ENCODE results near the gene TCF7. TPM values are rescaled to one million over a fixed set of nuclear protein-coding genes. Genes with fewer than 3 reads are reported as not detected.
A peak's percentile ranks its signal among the peaks of the same experiment; 100 is the strongest.

The TCF7 gene
- total and polyA plus RNA-seq, 2 of the 13 experiments (the other 11 are each of a cell fraction or from before 2014, with no cell fraction given) = 6.3 to 6.8 TPM

DNA sequence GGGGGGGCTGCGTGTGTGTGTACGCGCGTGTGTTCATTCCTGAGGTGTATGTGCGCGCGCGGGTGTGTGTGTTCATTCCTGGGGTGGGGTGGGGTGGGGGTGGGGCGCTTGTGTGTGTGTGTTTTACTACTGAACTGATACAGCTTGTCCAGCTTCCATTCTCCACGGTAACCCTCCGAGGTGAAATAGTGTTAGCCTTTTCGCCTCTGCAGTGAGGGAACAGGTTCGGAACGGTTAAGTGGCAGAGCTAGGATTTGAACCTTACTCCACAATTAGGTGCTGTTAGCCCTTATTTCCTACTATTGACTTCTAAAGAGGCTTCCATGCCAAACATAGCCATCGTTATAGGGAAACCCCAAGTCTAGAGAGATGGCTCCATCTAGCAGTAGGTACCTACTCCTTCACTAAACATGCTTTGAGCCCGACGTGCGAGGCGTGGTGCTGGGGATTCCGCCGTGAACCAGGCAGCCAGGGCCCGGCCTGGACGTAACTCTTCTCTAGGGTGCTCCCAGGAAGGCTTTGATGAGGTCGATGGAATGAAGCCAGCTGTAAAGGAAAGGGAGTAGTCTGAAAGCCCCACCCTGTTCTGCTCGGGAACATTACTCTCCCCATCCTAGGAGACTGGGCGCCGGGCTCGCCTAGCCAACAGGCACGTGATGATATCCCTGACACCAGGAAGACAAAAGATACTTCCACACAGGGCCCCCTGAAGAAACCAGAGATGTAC is 63.1 kb downstream of the TCF7 start (continued):
- no peak for TF ChIP-seq ATF6 (CRISPR knock-in tag; conservative IDR thresholded peaks at IDR 0.05)
- TF ChIP-seq ARNT2 (CRISPR knock-in tag; IDR thresholded peaks at IDR 0.05; ENCODE audit: low read depth) = peak; percentile 64; the same call in 1 of the 2 replicates
- no peak for TF ChIP-seq MTA3 (CRISPR knock-in tag; IDR thresholded peaks at IDR 0.05)
- 0 out of 2 replicates have a peak, but pooled peaks have one; percentile 13 for TF ChIP-seq ZGPAT (CRISPR knock-in tag; IDR thresholded peaks at IDR 0.05)
- TF ChIP-seq CREB1 (IDR thresholded peaks at IDR 0.05) = no peak
- TF ChIP-seq CREB1 (CRISPR knock-in tag; IDR thresholded peaks at IDR 0.05) = no peak
- TF ChIP-seq DMAP1 (CRISPR knock-in tag; IDR thresholded peaks at IDR 0.05) = 0 out of 2 replicates have a peak, but pooled peaks have one; percentile 45
- no peak for TF ChIP-seq ZNF747 (CRISPR knock-in tag; IDR thresholded peaks at IDR 0.05; ENCODE audit: borderline replicate concordance)
- no peak for TF ChIP-seq ETV6 (CRISPR knock-in tag; conservative IDR thresholded peaks at IDR 0.05)
- peak; percentile 34; the same call in 1 of the 2 replicates for TF ChIP-seq KDM2A (CRISPR knock-in tag; IDR thresholded peaks at IDR 0.05; ENCODE audit: borderline replicate concordance, low read depth)
- no peak for TF ChIP-seq SP140L (CRISPR knock-in tag; IDR thresholded peaks at IDR 0.05; ENCODE audit: borderline replicate concordance)
- TF ChIP-seq ZFP36L2 (CRISPR knock-in tag; IDR thresholded peaks at IDR 0.05) = no peak
- TF ChIP-seq, protein P1, sequence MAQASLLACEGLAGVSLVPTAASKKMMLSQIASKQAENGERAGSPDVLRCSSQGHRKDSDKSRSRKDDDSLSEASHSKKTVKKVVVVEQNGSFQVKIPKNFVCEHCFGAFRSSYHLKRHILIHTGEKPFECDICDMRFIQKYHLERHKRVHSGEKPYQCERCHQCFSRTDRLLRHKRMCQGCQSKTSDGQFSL (CRISPR knock-in tag; IDR thresholded peaks at IDR 0.05) = no peak
- 0 out of 2 replicates have a peak, but pooled peaks have one; percentile 14 for TF ChIP-seq ZNF121 (CRISPR knock-in tag; IDR thresholded peaks at IDR 0.05)
- no peak for TF ChIP-seq RNF2 (conservative IDR thresholded peaks at IDR 0.05; ENCODE audit: low read depth)
- no peak for TF ChIP-seq TOPORS (CRISPR knock-in tag; IDR thresholded peaks at IDR 0.05)
- TF ChIP-seq, protein P2, sequence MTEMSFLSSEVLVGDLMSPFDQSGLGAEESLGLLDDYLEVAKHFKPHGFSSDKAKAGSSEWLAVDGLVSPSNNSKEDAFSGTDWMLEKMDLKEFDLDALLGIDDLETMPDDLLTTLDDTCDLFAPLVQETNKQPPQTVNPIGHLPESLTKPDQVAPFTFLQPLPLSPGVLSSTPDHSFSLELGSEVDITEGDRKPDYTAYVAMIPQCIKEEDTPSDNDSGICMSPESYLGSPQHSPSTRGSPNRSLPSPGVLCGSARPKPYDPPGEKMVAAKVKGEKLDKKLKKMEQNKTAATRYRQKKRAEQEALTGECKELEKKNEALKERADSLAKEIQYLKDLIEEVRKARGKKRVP (CRISPR knock-in tag; IDR thresholded peaks at IDR 0.05) = 0 out of 4 replicates have a peak, but pooled peaks of 1 of the 2 experiments have one; percentile 12
- TF ChIP-seq SOX6 (IDR thresholded peaks at IDR 0.05) = no peak
- peak; percentile 17; the same call in 1 of the 2 replicates for TF ChIP-seq SOX6 (CRISPR knock-in tag; IDR thresholded peaks at IDR 0.05)
- no peak for TF ChIP-seq HNRNPL (IDR thresholded peaks at IDR 0.05; ENCODE audit: low read depth, low read length)

Data from HepG2 (cell line).